Uterus (tissue), 4 donors: ENCODE data around the gene POMT1. TPM values are rescaled to one million over a fixed set of nuclear protein-coding genes. Genes with fewer than 3 reads are reported as not detected.
"Not testable (repeated sequence)": the region's sequence is repeated elsewhere in the genome, so short reads cannot be mapped to it uniquely, and the experiment has no call there.

ENCODE experiments used
- DNase-seq, 2 donors: peaks; one replicate each; pipeline ENCODE4 v3.0.0-alpha.2; 2019 to 2020
- H3K27ac ChIP-seq, 2 donors: fragments of 200-600 bp; sonication (generic); 1 replicate in 1 of 2; 2 replicates in 1 of 2; pipeline ENCODE4 v1.5.1; 2016 to 2018
- H3K27me3 ChIP-seq, 2 donors: fragments of 200-600 bp; sonication (generic); one replicate each; pipeline ENCODE4 v1.5.1; 2018 to 2019; ENCODE audit warnings: control low read depth in 1 of 2
- H3K36me3 ChIP-seq, 2 donors: fragments of 200-600 bp; sonication (generic); one replicate each; pipeline ENCODE4 v1.5.1; 2019; ENCODE audit warnings: control low read depth in 1 of 2
- H3K4me1 ChIP-seq, 2 donors: fragments of 200-600 bp; sonication (generic); one replicate each; pipeline ENCODE4 v1.5.1; 2018 to 2019; ENCODE audit warnings: control low read depth in 1 of 2
- H3K4me3 ChIP-seq, 2 donors: fragments of 200-600 bp; sonication (generic); 1 replicate in 1 of 2; 2 replicates in 1 of 2; pipeline ENCODE4 v1.5.1; 2018 to 2019; ENCODE audit warnings: mild to moderate bottlenecking in 1 of 2
- H3K9me3 ChIP-seq, 2 donors: fragments of 200-600 bp; sonication (generic); one replicate each; pipeline ENCODE4 v1.5.1; 2019; ENCODE audit warnings: control low read depth in 1 of 2
- POLR2A ChIP-seq, 2 donors: fragments of 450-650 bp; IDR thresholded peaks; one replicate each; pipeline ENCODE4 v1.6.1; 2016; ENCODE audit warnings: antibody characterized with exemption in 2 of 2, mild to moderate bottlenecking in 1 of 2, moderate library complexity in 1 of 2
- intact Hi-C: fragments of 100-400 bp; cut with DNase I; formaldehyde crosslinking; loops from one replicate; pipeline ENCODE4 v1.15.1; 2023; ENCODE audit warnings: low total_unique reads
- total RNA-seq, 4 donors: library from RNA; depleted of rRNA in 3 of 4; stranded (reverse); fragments of >200 nt in 3 of 4; gene quantifications; one replicate each; pipeline versions ENCODE4 v1.1.0 to v1.2.4, GENCODE V29; 2014 to 2023
- TF ChIP-seq, protein P1 (sequence below), 4 experiments: fragments of 200-600 bp in 2 of 4; fragments of 450-650 bp in 2 of 4; sonication (generic) in 2 of 4; IDR thresholded peaks; one replicate each; pipeline ENCODE4 v1.5.1; 2016 to 2019; ENCODE audit warnings: antibody characterized with exemption in 4 of 4, mild to moderate bottlenecking in 2 of 4, moderate library complexity in 1 of 4
- donor health status: DM: yes; HTN: yes; CAD: no.

POMT1 gene
- total RNA-seq, 4 donors from 2014 or later, result 0.29 to 40.2 (median 18.5) TPM

DNA sequence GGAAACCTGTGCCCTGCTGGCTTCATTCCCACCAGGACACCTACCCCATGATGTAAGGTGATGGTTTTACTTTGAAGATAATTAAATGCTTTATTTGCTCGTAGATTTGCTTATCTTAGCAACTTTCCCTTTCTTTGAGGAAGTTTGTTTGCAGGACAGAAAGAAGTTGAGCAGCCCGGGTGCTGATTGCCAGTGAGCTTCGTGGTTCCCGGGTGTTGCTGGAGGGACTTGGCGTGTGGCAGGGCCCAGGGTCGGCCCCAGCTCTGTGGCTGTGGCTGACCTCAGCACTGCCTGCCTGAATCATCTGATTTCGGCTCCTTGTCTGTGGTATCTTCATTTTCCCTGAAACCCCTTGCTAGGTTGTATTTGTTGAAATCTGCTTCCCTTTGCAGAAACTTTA is 8.7 kb downstream of the POMT1 start:
- H3K36me3 ChIP-seq, result no peaks in the 10 kb centered on the region
- no peak overlapping the region for H3K4me3 ChIP-seq
- no peaks in the 10 kb centered on the region for H3K27me3 ChIP-seq
- H3K4me1 ChIP-seq, result no peaks in the 10 kb centered on the region
- H3K9me3 ChIP-seq, result no peaks in the 10 kb centered on the region
- TF ChIP-seq POLR2A (IDR thresholded peaks at IDR 0.05), result no peak
- TF ChIP-seq, protein P1, sequence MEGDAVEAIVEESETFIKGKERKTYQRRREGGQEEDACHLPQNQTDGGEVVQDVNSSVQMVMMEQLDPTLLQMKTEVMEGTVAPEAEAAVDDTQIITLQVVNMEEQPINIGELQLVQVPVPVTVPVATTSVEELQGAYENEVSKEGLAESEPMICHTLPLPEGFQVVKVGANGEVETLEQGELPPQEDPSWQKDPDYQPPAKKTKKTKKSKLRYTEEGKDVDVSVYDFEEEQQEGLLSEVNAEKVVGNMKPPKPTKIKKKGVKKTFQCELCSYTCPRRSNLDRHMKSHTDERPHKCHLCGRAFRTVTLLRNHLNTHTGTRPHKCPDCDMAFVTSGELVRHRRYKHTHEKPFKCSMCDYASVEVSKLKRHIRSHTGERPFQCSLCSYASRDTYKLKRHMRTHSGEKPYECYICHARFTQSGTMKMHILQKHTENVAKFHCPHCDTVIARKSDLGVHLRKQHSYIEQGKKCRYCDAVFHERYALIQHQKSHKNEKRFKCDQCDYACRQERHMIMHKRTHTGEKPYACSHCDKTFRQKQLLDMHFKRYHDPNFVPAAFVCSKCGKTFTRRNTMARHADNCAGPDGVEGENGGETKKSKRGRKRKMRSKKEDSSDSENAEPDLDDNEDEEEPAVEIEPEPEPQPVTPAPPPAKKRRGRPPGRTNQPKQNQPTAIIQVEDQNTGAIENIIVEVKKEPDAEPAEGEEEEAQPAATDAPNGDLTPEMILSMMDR (IDR thresholded peaks at IDR 0.05), result no peak
- intact Hi-C loops, result no loop called here
- no peak for DNase-seq
- no peak overlapping the region for H3K27ac ChIP-seq

DNA sequence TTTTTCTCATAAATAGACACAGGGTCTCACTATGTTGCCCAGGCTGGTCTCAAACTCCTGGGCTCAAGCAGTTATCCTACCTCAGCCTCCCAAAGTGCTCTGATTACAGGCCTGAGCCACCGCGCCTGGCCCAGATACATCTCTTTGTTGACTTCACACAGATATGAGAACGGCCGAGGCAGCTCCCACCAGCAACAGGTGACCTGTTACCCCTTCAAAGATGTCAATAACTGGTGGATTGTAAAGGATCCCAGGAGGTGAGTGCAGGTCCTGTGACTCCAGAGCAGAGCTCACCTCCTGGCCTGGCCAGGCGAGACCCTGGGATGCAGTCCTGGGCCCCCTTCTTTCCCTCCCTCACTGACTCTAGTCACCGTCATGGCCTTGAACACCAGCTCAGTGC is 9.2 kb downstream of the POMT1 start:
- Histone ChIP-seq H3K27ac (no peak overlapping the region), H3K9me3 (no peaks in the 10 kb centered on the region), H3K4me3 (no peak overlapping the region), H3K27me3 (no peaks in the 10 kb centered on the region), H3K36me3 (no peaks in the 10 kb centered on the region), H3K4me1 (no peaks in the 10 kb centered on the region)
- DNase-seq, result no peak
- intact Hi-C loops, result no loop called here
- TF ChIP-seq, protein P1 (IDR thresholded peaks at IDR 0.05), result no peak
- no peak for TF ChIP-seq POLR2A (IDR thresholded peaks at IDR 0.05)

DNA sequence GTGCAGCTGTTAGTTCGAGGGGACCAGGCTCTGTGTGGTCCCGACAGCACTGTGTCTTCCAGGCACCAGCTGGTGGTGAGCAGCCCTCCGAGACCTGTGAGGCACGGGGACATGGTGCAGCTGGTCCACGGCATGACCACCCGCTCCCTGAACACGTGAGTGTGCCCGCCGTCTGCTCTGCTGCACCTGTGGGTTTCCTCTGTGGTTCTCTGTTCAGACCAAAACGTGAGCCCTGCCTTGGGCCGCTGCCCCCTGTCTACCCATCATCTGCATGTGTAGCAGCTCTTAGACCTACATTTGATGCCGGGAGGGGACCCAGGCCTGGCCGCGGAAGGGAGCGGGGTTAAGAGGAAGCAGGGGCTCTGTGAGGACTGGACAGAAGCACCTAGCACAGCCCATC is 10.5 kb downstream of the POMT1 start:
- Histone ChIP-seq H3K9me3 (no peaks in the 10 kb centered on the region), H3K4me1 (no peaks in the 10 kb centered on the region), H3K27me3 (no peaks in the 10 kb centered on the region), H3K4me3 (no peak overlapping the region), H3K27ac (no peak overlapping the region), H3K36me3 (no peaks in the 10 kb centered on the region)
- intact Hi-C loops, result no loop called here
- no peak for TF ChIP-seq POLR2A (IDR thresholded peaks at IDR 0.05)
- TF ChIP-seq, protein P1 (IDR thresholded peaks at IDR 0.05), result no peak
- no peak for DNase-seq

DNA sequence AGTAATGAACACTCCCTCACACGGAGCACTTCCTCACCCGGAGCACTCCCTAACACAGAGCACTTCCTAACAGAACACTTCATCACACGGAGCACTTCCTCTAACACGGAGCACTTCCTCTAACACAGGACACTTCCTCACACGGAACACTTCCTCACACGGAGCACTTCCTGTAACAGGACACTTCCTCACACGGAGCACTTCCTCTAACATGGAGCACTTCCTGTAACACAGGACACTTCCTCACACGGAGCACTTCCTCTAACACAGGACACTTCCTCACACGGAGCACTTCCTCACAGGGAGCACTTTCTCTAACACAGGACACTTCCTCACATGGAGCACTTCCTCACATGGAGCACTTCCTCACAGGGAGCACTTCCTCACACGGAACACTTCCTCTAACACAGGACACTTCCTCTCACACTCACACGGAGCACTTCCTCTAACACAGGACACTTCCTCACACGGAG is 12.9 kb downstream of the POMT1 start:
- H3K36me3 ChIP-seq, H3K9me3 ChIP-seq, intact Hi-C loops, H3K4me3 ChIP-seq, H3K27ac ChIP-seq, H3K27me3 ChIP-seq, DNase-seq, H3K4me1 ChIP-seq: not testable (repeated sequence)

DNA sequence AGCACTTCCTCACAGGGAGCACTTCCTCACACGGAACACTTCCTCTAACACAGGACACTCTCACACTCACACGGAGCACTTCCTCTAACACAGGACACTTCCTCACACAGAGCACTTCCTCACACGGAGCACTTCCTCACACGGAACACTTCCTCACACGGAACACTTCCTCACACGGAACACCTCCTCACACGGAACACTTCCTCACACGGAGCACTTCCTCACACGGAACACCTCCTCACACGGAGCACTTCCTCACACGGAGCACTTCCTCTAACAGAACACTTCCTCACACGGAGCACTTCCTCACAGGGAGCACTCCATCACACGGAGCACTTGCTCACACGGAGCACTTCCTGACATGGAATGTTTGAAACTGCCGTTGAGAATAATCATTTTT is 13.4 kb downstream of the POMT1 start:
- H3K27ac ChIP-seq, result no peak overlapping the region
- H3K4me3 ChIP-seq, result no peak overlapping the region
- intact Hi-C loops, result no loop called here
- TF ChIP-seq, protein P1 (IDR thresholded peaks at IDR 0.05), result no peak
- TF ChIP-seq POLR2A (IDR thresholded peaks at IDR 0.05), result no peak
- no peaks in the 10 kb centered on the region for H3K36me3 ChIP-seq
- no peaks in the 10 kb centered on the region for H3K9me3 ChIP-seq
- no peak for DNase-seq
- no peaks in the 10 kb centered on the region for H3K27me3 ChIP-seq
- no peaks in the 10 kb centered on the region for H3K4me1 ChIP-seq

DNA sequence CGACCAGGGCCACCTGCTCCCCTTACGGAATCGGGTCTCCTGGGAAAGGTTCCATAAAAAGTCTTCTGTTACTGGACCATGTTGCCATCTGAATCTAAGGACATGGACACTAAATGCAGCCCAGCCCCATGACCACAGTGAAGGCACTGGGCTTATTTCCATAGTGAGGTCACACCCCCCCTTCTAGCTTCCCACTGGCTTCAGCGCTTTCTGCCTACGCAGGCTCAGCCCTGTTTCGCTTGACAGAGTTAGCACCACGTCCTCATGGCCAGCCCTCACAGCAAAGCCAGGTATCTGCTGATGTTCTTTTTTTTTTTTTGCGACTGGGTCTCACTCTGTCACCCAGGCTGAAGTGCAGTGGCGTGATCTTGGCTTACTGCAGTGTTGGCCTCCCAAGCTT is 14.2 kb downstream of the POMT1 start:
- no peak overlapping the region for H3K27ac ChIP-seq
- H3K9me3 ChIP-seq, result no peaks in the 10 kb centered on the region
- no peak for DNase-seq
- no peaks in the 10 kb centered on the region for H3K4me1 ChIP-seq
- no peaks in the 10 kb centered on the region for H3K36me3 ChIP-seq
- TF ChIP-seq POLR2A (IDR thresholded peaks at IDR 0.05), result no peak
- TF ChIP-seq, protein P1 (IDR thresholded peaks at IDR 0.05), result no peak
- intact Hi-C loops, result no loop called here
- no peaks in the 10 kb centered on the region for H3K27me3 ChIP-seq
- no peak overlapping the region for H3K4me3 ChIP-seq
